Posterior vena cava (tissue), 2 donors: ENCODE results near the gene ZNF665. TPM values are rescaled to one million over a fixed set of nuclear protein-coding genes. Genes with fewer than 3 reads are reported as not detected.
"Not testable (repeated sequence)": the region's sequence is repeated elsewhere in the genome, so short reads cannot be mapped to it uniquely, and the experiment has no call there.

ENCODE experiments used
- DNase-seq: peaks from one replicate; pipeline ENCODE4 v3.0.0-alpha.2; 2020; ENCODE audit warnings: low spot score
- intact Hi-C, 2 donors: fragments of 100-400 bp; cut with DNase I; formaldehyde crosslinking; loops; one replicate each; pipeline versions ENCODE4 v1.14.1 to v1.14.2; 2022 to 2023
- total RNA-seq, 2 donors: library from RNA; stranded (reverse); fragmentation: NEBNext Ultra II Directional; extraction: Animal tissue kit (Norgen Biotek cat#: 25700); gene quantifications; one replicate each; pipeline ENCODE4 v1.2.1, GENCODE V29; 2021
- donor health status: DM: yes; HTN: yes; CAD: no.
- donor health status: DM: yes; HTN: yes; CAD: no.

The ZNF665 gene
- total RNA-seq, 2 donors from 2014 or later, result 3.5 to 5.4 TPM

DNA sequence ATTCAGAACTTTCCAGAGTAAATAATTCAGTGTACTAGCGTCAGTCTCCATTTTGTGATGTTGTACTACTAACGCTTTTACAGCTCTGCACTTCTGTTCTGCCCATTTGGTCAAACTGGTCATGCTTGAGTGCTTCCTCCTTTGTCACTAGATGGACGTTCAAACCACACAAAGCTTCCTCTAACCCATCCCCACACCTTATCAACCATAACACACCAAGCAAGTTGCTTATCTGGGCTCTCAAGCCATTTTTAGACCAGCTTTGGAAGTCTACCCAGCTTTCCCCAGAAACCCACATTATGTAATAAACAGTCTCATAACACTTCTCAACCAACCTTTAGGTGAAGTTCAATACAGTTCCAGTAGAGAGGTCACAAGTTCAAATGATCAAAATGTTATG lies 32.0 kb downstream of the ZNF665 start:
- intact Hi-C loops, result no loop called here
- DNase-seq, result no peak

GRCh38 chr19:53160350-53160749 lies 32.8 kb downstream of the ZNF665 start:
- DNase-seq, result no peak
- intact Hi-C loops, result no loop called here

DNA sequence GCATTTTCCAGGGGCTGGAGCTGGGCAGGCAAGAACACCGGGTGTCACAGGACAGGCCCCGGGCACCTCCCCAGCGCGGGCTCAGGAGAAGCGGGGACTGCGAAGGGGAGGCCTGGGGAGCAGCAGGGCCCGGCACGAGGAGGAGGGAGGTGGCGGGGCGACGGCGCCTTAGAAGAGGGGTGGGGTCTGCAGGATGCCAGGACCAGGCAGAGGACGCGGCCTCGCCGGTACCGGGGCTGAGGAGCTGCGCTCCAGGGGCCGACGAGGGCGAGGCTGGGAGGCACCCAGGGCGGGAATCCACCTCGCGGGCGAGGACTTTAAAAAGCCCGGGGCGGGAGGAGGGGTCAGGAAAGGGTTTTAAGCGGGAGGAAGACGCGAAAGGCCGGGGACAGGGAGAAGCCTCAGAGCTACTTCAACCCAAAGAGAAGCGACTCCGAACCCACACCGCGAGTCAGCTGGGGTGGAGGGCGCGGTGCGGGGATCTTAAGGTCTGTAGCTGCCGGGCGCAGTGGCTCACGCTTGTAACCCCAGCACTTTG lies 35.0 kb downstream of the ZNF665 start:
- intact Hi-C loops, result no loop called here
- DNase-seq, result peak; percentile 82

DNA sequence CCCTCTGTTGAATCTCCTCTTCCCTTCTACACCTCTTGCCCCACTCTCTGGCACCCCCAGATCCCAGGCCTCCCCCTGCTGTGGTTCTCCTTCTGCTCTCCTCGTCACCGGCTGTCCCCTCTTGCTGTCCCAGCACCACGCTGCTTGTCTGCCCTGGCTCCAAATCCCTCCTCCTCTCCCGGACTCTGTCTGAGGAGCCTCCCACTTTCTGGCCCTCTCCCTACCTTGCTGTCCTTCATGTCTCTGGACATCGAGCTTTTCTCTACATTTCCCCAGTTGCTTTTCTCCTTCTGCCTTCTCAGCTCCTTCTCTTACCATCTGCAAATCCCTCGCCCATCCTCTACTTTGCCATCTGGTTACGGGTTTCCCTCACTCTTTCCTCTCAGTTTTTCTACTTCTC lies 35.5 kb downstream of the ZNF665 start:
- DNase-seq, result no peak
- intact Hi-C loops, result no loop called here

DNA sequence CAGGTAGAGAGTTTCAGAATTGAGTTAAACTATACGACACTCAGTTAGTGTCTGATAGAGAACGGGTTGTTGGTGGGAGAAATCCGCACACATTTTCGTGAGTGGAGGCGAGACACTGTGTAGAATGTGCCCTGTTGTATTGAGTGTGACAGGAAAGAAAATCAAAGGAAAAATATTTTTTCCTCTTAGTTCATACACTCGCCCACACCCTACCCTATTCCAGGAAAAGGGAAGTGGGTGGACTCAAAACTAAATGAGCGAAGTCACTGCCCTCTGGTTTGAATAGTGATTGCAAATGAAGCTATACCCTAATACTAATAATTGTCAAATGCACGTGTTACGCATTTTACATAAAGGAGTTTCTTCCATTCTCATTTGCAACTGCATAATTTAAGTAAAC lies 36.3 kb downstream of the ZNF665 start:
- intact Hi-C loops, result no loop called here

GRCh38 chr19:53147645-53148044 lies 45.5 kb downstream of the ZNF665 start:
- intact Hi-C loops, result no loop called here
- no peak for DNase-seq

More for the DNA sequence above, 36.3 kb downstream of the ZNF665 start:
- DNase-seq, result no peak

DNA sequence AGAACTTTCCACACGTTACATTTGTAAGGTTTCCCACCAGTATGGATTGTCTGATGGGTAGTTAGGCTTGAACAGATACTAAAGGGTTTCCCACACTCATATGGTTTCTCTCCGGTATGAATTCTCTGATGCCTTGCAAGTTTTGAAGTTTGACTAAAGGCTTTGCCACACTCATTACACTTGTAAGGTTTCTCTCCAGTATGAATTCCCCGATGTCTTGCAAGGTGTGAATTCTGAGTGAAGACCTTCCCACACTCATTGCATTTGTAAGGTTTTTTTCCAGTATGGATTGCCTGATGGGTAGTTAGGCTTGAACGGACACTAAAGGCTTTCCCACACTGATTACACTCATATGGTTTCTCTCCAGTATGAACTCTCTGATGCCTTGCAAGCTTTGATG lies 52.8 kb downstream of the ZNF665 start:
- intact Hi-C loops, result no loop called here
- no peak for DNase-seq

DNA sequence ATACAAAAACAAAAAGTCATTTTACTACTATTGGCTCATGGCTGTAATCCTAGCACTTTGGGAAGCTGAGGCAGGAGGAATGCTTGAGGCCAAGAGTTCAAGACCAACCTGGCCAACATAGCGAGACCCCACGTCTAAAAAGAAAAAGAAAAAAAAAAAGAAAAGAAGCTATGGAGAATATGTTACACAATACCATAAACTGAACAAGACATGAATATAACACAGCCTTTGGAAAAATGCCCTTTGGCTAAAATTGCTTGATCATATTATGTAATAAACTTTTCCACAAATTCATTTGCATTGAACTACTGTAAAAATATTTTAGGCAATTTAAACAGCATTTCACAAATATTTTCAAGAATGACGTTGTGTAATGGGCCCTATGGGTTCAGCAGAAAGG lies 56.7 kb downstream of the ZNF665 start:
- intact Hi-C loops, result no loop called here
- DNase-seq, result no peak

DNA sequence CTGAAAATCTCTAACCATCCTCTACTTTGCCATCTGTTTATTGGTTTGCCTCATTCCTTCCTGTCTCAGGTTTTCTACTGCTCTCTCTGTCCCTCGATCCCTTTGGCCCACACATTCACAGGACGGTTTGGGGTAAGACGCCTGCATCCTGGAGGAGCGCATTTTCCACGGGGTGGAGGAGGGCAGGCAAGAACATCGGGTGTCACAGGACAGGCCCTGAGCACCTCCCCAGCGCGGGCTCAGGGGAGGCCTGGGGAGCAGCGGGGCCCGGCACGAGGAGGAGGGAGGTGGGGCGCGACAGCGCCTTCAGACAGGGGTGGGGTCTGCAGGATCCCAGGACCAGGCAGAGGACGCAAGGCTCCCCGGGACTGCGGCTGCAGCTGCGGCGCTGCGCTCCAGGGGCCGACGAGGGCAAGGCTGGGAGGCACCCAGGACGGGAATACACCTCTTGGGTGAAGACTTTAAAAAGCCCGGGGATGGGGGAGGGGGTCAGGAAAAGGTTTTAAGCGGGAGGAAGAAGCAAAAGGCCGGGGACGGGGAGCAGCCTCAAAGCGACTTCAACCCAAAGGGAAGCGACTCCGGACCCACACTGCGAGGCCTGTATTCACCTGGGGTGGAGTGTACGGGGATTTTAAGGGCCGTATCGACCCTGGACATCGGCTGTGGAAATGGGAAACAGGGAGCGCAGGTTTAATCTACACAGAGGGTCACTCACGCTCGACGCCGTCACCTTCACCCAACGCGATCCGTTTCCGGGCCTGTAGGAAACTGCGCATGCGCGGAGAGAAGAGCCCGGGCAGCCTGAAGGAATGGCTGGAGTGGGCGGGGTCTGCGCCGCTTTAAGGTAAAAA lies 60.8 kb downstream of the ZNF665 start, which contains the start of gene ZNF415:
Gene ZNF415, minus strand, starts transcription at position 770 of the 851 bp plus-strand sequence. CDS start 10,234 bp downstream, outside the sequence.
- DNase-seq, result peak; percentile 91
- intact Hi-C loops, result no loop called here

DNA sequence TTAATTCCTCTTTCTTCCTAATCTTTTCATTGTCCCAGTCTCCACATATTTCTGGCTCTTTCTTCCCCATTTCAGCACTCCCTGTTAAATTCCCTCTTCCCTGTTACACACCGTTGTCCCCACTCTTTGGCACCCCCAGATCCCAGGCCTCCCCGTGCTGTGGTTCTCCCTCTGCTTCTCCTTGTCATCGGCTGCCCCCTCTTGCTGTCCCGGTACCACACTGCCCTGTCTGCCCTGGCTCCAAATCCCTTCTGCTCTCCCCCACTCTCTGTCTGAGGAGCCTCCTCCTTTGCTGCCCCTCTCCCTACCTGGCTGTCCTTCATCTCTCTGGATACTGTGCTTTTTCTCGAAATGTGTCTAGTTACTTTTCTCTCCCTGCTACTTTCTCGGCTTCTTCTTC lies 61.4 kb downstream of the ZNF665 start:
- DNase-seq, result no peak
- intact Hi-C loops, result no loop called here

DNA sequence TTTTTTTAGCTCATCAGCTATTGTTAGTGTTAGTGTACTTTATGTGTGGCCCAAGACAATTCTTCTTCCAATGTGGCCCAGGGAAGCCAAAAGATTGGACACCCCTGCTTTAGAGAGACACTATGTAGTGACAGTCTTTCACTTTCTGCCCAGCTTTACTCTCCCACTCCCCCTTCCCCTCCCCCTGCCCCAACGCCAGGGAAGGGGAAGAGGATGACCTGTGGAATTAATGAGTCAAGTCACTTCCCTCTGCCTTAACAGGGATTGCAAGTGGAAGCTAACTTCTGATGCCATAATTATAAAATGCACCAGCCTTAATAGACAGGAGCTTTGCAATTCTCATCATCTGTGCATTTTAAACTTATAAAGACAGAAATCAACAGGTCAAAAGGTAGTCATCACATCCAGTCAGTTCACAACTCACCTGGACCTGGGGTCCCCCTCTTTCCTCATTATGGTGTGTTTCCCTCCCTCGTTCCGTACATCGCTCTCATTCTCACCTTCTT lies 62.0 kb downstream of the ZNF665 start:
- intact Hi-C loops, result no loop called here

DNA sequence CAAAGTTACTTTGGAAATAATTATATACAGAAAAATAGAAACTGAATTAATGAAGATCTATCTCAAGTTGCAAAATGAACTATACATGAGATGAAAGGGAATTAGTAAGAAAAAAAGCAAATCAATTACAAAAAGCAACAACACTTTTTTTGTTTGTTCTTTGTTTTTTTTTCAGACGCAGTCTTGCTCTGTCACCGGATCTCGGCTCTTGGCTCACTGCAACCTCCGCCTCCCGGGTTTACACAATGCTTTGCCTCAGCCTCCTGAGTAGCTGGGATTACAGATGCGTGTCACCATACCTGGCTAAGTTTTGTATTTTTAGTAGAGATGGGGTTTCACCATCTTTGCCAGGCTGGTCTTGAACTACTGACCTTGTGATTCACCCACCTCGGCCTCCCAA lies 62.7 kb downstream of the ZNF665 start:
- intact Hi-C loops, result no loop called here

More for the DNA sequence above, 62.0 kb downstream of the ZNF665 start:
- DNase-seq, result no peak

DNA sequence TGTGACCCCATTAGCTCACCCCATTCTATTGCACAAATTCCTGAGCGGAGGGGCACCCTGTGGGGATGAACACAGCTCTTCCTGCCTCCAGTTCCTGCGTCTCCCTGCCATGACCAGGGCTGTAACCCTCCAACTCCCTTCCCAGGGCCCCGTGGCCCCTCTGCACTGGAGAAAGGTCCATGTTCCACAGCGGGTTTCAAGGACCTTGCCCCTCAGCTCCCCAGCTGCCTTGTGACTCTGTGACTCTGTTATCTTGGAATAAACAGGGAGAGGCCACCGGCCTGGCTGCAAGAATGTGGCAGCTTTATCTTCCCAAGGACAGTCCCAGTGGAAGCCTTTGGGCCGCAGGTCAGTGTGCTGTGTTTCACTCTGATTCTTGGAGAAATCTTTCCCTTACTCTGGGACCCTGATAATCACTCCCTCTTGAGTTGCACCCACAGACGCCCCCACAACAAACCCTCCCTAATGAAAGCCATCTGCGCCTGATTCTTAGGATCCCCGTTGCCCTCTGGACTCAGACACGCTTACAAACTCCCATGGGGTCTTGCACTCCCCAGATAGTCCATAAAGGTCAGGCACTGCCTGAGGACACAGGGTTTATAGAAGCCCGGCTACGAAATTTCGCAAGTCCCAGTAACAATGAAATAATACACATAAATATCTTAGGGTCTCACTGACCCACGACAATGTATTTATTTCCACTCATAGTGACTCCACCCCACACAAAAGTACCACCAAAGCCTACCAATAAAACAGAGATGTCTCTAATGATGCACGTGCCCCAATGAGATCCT lies 66.2 kb downstream of the ZNF665 start:
- intact Hi-C loops, DNase-seq: not testable (repeated sequence)

More for the DNA sequence above, 62.7 kb downstream of the ZNF665 start:
- DNase-seq, result no peak

DNA sequence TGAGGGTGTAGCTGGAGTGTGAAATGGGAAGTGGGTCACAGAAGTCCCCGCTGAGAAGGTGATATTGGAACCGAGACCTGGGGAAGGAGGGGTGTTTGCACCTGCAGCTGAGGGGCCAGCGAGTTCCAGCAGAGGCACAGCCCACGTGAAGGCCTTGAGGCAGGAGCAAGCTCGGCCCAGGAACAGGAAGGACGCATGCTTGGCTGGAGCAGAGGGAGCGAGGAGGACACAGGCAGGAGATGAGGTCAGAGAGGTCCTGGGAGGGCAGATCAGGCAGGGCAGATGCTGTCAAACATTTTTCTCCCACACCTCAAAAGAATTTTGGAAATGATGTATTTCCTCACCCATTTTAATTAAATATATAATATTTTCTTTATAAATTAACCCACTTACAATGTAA lies 69.8 kb downstream of the ZNF665 start:
- DNase-seq, result no peak
- intact Hi-C loops, result no loop called here

Other genes with a start within 250 kb of the ZNF665 start
- gene ZNF816, start 230.5 kb downstream of the ZNF665 start, total RNA-seq, result 1 to 10 TPM; 6.4 to 9.7 TPM
- gene ERVV-1, start 179.4 kb downstream of the ZNF665 start, total RNA-seq, result not detected
- gene ERVV-2, start 148.6 kb downstream of the ZNF665 start, total RNA-seq, result not detected
- gene ZNF160, start 89.9 kb downstream of the ZNF665 start, total RNA-seq, result 10 to 100 TPM; 23.1 to 26.2 TPM
- gene ZNF415, start 60.4 kb downstream of the ZNF665 start, total RNA-seq, result 10 to 100 TPM in 1 of 2 donors, 1 to 10 TPM in 1; 9.1 to 11.8 TPM
- 10 to 100 TPM; 11.5 to 14.1 TPM for gene ZNF347, start 34.3 kb downstream of the ZNF665 start, total RNA-seq
- 10 to 100 TPM; 18.6 to 19.0 TPM for gene ZNF677, start 61.5 kb upstream of the ZNF665 start, total RNA-seq
- gene VN1R2, start 64.9 kb upstream of the ZNF665 start, total RNA-seq, result not detected
- not detected for gene VN1R4, start 74.4 kb upstream of the ZNF665 start, total RNA-seq
- 1 to 10 TPM; 6.6 to 6.7 TPM for gene ZNF845, start 140.4 kb upstream of the ZNF665 start, total RNA-seq
- gene ZNF525, start 172.3 kb upstream of the ZNF665 start, total RNA-seq, result 10 to 100 TPM; 10.7 to 13.5 TPM
- 10 to 100 TPM in 1 of 2 donors, 1 to 10 TPM in 1; 9.3 to 10.6 TPM for gene ZNF765, start 201.8 kb upstream of the ZNF665 start, total RNA-seq
- 1 to 10 TPM; 9.6 to 9.9 TPM for gene ZNF761, start 238.6 kb upstream of the ZNF665 start, total RNA-seq